ENCODE data around the gene RALGAPA2. TPM values are rescaled to one million over a fixed set of nuclear protein-coding genes. Genes with fewer than 3 reads are reported as not detected.

The RALGAPA2 gene
- total and polyA plus RNA-seq, 2 donors (not counting 3 experiments of a cell fraction or from before 2014, with no cell fraction given) = 10.0 to 46.8 TPM

GRCh38 chr20:20472684-20473274 is 239.7 kb downstream of the RALGAPA2 start:
- Histone ChIP-seq H3K9me3 (replicated peaks; ENCODE audit: control insufficient read depth, insufficient read depth, low read length) (no peaks in the 10 kb centered on the region), H3K4me1 (ENCODE audit: control insufficient read depth, extremely low read depth, insufficient read depth, low read length) (no peaks in the 10 kb centered on the region), H3K79me2 (ENCODE audit: control insufficient read depth, insufficient read depth, low read length) (no peaks in the 10 kb centered on the region), H3K4me2 (ENCODE audit: insufficient read depth, low read length) (no peak overlapping the region), H3K36me3 (ENCODE audit: control insufficient read depth in 2 of 2, extremely low read depth in 1 of 2, insufficient read depth in 2 of 2, low read length in 2 of 2) (peaks cover 0 to 3% of the 10 kb centered on the region in 2 experiments), H3K9ac (replicated peaks; ENCODE audit: extremely low read depth, insufficient read depth, low read length) (no peak overlapping the region), H3K27me3 (ENCODE audit: control insufficient read depth in 2 of 2, insufficient read depth in 2 of 2, low read length in 2 of 2) (no peaks in the 10 kb centered on the region), H4K20me1 (replicated peaks; ENCODE audit: control insufficient read depth, extremely low read depth, insufficient read depth, low read length) (no peaks in the 10 kb centered on the region), H3K4me3 (replicated peaks in 1 of 3; ENCODE audit: insufficient read depth in 1 of 3, low read depth in 1 of 3, low read length in 3 of 3) (no peak overlapping the region), H3K9me1 (replicated peaks; ENCODE audit: control insufficient read depth, extremely low read depth, insufficient read depth, low read length) (no peaks in the 10 kb centered on the region), H3K27ac (ENCODE audit: insufficient read depth, low read depth, low read length) (no peak overlapping the region), H2AFZ (ENCODE audit: low read depth, low read length) (no peak overlapping the region)
- CTCF ChIA-PET = no interaction called here
- FAIRE-seq (no peak), DNase-seq (ENCODE audit: low read depth, low spot score) (no peak)
- no peak for TF ChIP-seq EZH2 (IDR thresholded peaks at IDR 0.05; ENCODE audit: borderline replicate concordance, low read depth, low read length, severe bottlenecking)
- no peak for TF ChIP-seq POLR2AphosphoS5 (IDR thresholded peaks at IDR 0.05; ENCODE audit: insufficient read depth, low read depth, low read length)
- no peak for TF ChIP-seq JUN (IDR thresholded peaks at IDR 0.05; ENCODE audit: borderline replicate concordance, insufficient read depth, insufficient read length, low read depth)
- no peak for TF ChIP-seq FOS (IDR thresholded peaks at IDR 0.05; ENCODE audit: borderline replicate concordance, insufficient read depth, low read length)
- TF ChIP-seq MAX (IDR thresholded peaks at IDR 0.05; ENCODE audit: insufficient read depth, insufficient read length) = no peak
- TF ChIP-seq MYC (IDR thresholded peaks at IDR 0.05; ENCODE audit: low read depth, low read length) = no peak
- no peak for TF ChIP-seq POLR2A (IDR thresholded peaks at IDR 0.05; ENCODE audit: low read depth, low read length)
- TF ChIP-seq GATA2 (IDR thresholded peaks at IDR 0.05; ENCODE audit: insufficient read depth, insufficient read length, low read depth, low read length) = no peak
- TF ChIP-seq CTCF (IDR thresholded peaks at IDR 0.05; ENCODE audit: extremely low read depth in 1 of 2, insufficient read depth in 1 of 2, low read depth in 1 of 2, low read length in 2 of 2) = no peak
- no TSS peak for BruUV-seq (replicated peaks)
- intact Hi-C loops (cut with micrococcal nuclease) (no loop called here), dilution Hi-C loops (cut with MboI; ENCODE audit: extremely low pct_ligation_motif_present, low sequenced_read_pairs) (no loop called here)
- POLR2A ChIA-PET = no interaction called here

Measured in endothelial cell of umbilical vein (primary cell).